Erythroblast (primary cell): ENCODE results near the gene ALDH1A1.

ENCODE experiments used
- GATA1 ChIP-seq: IDR thresholded peaks from 2 replicates; pipeline ENCODE4 v1.6.1; 2011; ENCODE audit warnings: low read depth, mild to moderate bottlenecking, control low read depth, low read length, moderate library complexity
- POLR2A ChIP-seq: IDR thresholded peaks from 2 replicates; pipeline ENCODE4 v1.6.1; 2011; ENCODE audit warnings: mild to moderate bottlenecking, low read length

DNA sequence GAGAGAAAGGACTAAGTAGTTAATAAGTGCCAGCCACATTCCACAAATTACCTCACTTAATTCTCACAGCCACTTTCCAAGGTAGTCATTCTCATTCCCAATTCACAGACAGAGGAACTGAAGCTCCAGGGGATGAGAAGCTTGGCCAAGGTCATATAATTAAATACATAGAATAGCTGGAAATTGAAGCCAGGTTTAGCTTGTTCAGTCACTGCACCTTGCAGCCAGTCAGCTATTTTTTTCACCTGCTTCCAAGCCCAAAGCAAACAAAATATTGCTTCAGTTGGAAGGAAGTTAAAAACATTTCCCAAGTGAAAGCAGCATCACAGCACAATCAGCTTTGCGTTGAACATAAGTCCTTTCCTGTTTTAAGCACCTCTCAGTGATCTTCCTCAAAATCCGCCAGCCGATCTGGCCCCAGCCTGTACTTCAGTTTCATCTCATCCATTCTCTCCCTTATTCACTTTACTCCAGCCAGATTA, 4.8 kb downstream of the ALDH1A1 start:
- no peak for TF ChIP-seq POLR2A
- TF ChIP-seq GATA1 = no peak
